ENCODE data around the gene SPPL2C.

GRCh38 chr17:45854209-45854608 is 9.5 kb downstream of the SPPL2C start:
- no peak for TF ChIP-seq EZH2phosphoT487 (IDR thresholded peaks at IDR 0.05; ENCODE audit: borderline replicate concordance, low read depth, low read length)
- TF ChIP-seq CTCF (conservative IDR thresholded peaks at IDR 0.05; ENCODE audit: low read length) = no peak
